ENCODE results near the gene MESD. TPM values are rescaled to one million over a fixed set of nuclear protein-coding genes. Genes with fewer than 3 reads are reported as not detected.

Gene MESD
- total RNA-seq, 2 experiments from 2014 or later = 28.0 to 28.4 TPM

- no peaks in the 10 kb centered on the region for H3K27me3 Mint-ChIP-seq
- DNase-seq (no peak), ATAC-seq (ENCODE audit: low read depth) (no peak)
- no peak overlapping the region for H3K4me3 Mint-ChIP-seq
- peaks cover 13% of the 10 kb centered on the region for H3K36me3 Mint-ChIP-seq
- no peaks in the 10 kb centered on the region for H3K9me3 Mint-ChIP-seq
- no peak overlapping the region for H3K27ac Mint-ChIP-seq
- POLR2A ChIA-PET = interaction anchor here (2.9 kb wide), 1 partner anchor 9 kb away, joined by 33 read pairs; the partner anchor contains the start of gene TLNRD1
- peaks cover 34% of the 10 kb centered on the region for H3K4me1 Mint-ChIP-seq
These were observed 2.4 kb upstream of the MESD start for GRCh38 chr15:80992006-80992405.

- Mint-ChIP-seq H3K9me3 (no peaks in the 10 kb centered on the region), H3K4me3 (peak overlapping the region; percentile 23), H3K36me3 (peaks cover 15% of the 10 kb centered on the region), H3K4me1 (peaks cover 39% of the 10 kb centered on the region), H3K27me3 (no peaks in the 10 kb centered on the region), H3K27ac (no peak overlapping the region)
- no peak for ATAC-seq (ENCODE audit: low read depth)
- no peak for DNase-seq
- POLR2A ChIA-PET = interaction anchor here (2.9 kb wide), 1 partner anchor 10 kb away, joined by 33 read pairs; the partner anchor contains the start of gene TLNRD1
These were observed 1.8 kb upstream of the MESD start for GRCh38 chr15:80991421-80991820.

GRCh38 chr15:80990955-80991354 is 1.3 kb upstream of the MESD start:
- no peak for DNase-seq
- Mint-ChIP-seq H3K4me3 (no peak overlapping the region), H3K9me3 (no peaks in the 10 kb centered on the region), H3K27me3 (no peaks in the 10 kb centered on the region), H3K36me3 (peaks cover 18% of the 10 kb centered on the region), H3K4me1 (peaks cover 40% of the 10 kb centered on the region), H3K27ac (no peak overlapping the region)
- no peak for ATAC-seq (ENCODE audit: low read depth)
- POLR2A ChIA-PET = interaction anchor here (2.9 kb wide), 1 partner anchor 10 kb away, joined by 33 read pairs; the partner anchor contains the start of gene TLNRD1

- H3K27me3 Mint-ChIP-seq = no peaks in the 10 kb centered on the region
- DNase-seq (no peak), ATAC-seq (ENCODE audit: low read depth) (no peak)
- peak overlapping the region; percentile 97 for H3K27ac Mint-ChIP-seq
- H3K36me3 Mint-ChIP-seq = peaks cover 21% of the 10 kb centered on the region
- H3K4me1 Mint-ChIP-seq = peaks cover 45% of the 10 kb centered on the region
- H3K4me3 Mint-ChIP-seq = peak overlapping the region; percentile 98
- H3K9me3 Mint-ChIP-seq = no peaks in the 10 kb centered on the region
- POLR2A ChIA-PET = interaction anchor here (1.9 kb wide), 1 partner anchor 13 kb away, joined by 7 read pairs; no protein-coding TSS in a partner anchor
These were observed 520 bp downstream of the MESD start for GRCh38 chr15:80989081-80989517.

GRCh38 chr15:80988148-80988796 is 1.3 kb downstream of the MESD start:
- Mint-ChIP-seq H3K27me3 (no peaks in the 10 kb centered on the region), H3K27ac (peak overlapping the region; percentile 97), H3K4me1 (peaks cover 47% of the 10 kb centered on the region), H3K36me3 (peaks cover 21% of the 10 kb centered on the region), H3K9me3 (no peaks in the 10 kb centered on the region), H3K4me3 (peak overlapping the region; percentile 98)
- POLR2A ChIA-PET = interaction anchor here (0.8 to 1.9 kb wide), 2 partner anchors 12 to 14 kb away, joined by 3 to 7 read pairs; partner anchors contain the start of gene TLNRD1
- no peak for DNase-seq
- no peak for ATAC-seq (ENCODE audit: low read depth)

- H3K27ac Mint-ChIP-seq = no peak overlapping the region
- no peak overlapping the region for H3K4me3 Mint-ChIP-seq
- peaks cover 29% of the 10 kb centered on the region for H3K36me3 Mint-ChIP-seq
- ATAC-seq (ENCODE audit: low read depth) = no peak
- no peaks in the 10 kb centered on the region for H3K27me3 Mint-ChIP-seq
- DNase-seq = no peak
- POLR2A ChIA-PET = interaction anchor here (0.6 kb wide), 1 partner anchor 14 kb away, joined by 3 read pairs; no protein-coding TSS in a partner anchor
- peaks cover 45% of the 10 kb centered on the region for H3K4me1 Mint-ChIP-seq
- no peaks in the 10 kb centered on the region for H3K9me3 Mint-ChIP-seq
These were observed 3.1 kb downstream of the MESD start for GRCh38 chr15:80986487-80986886.

GRCh38 chr15:80985981-80986380 is 3.6 kb downstream of the MESD start:
- Mint-ChIP-seq H3K9me3 (no peaks in the 10 kb centered on the region), H3K4me1 (peaks cover 41% of the 10 kb centered on the region), H3K27me3 (no peaks in the 10 kb centered on the region), H3K36me3 (peaks cover 29% of the 10 kb centered on the region), H3K4me3 (no peak overlapping the region), H3K27ac (no peak overlapping the region)
- ATAC-seq (ENCODE audit: low read depth) (no peak), DNase-seq (no peak)
- POLR2A ChIA-PET = interaction anchor here (0.6 kb wide), 1 partner anchor 14 kb away, joined by 3 read pairs; no protein-coding TSS in a partner anchor

GRCh38 chr15:80984856-80985255 is 4.8 kb downstream of the MESD start:
- H3K36me3 Mint-ChIP-seq = peaks cover 29% of the 10 kb centered on the region
- DNase-seq (no peak), ATAC-seq (ENCODE audit: low read depth) (no peak)
- no peaks in the 10 kb centered on the region for H3K27me3 Mint-ChIP-seq
- H3K27ac Mint-ChIP-seq = peak overlapping the region; percentile 73
- POLR2A ChIA-PET = no interaction called here
- peak overlapping the region; percentile 24 for H3K4me3 Mint-ChIP-seq
- H3K9me3 Mint-ChIP-seq = no peaks in the 10 kb centered on the region
- H3K4me1 Mint-ChIP-seq = peaks cover 41% of the 10 kb centered on the region

GRCh38 chr15:80982839-80983238 is 6.8 kb downstream of the MESD start:
- no peak overlapping the region for H3K27ac Mint-ChIP-seq
- no peak for ATAC-seq (ENCODE audit: low read depth)
- no peaks in the 10 kb centered on the region for H3K27me3 Mint-ChIP-seq
- H3K9me3 Mint-ChIP-seq = no peaks in the 10 kb centered on the region
- DNase-seq = no peak
- H3K36me3 Mint-ChIP-seq = peaks cover 22% of the 10 kb centered on the region
- no peak overlapping the region for H3K4me3 Mint-ChIP-seq
- peaks cover 41% of the 10 kb centered on the region for H3K4me1 Mint-ChIP-seq
- POLR2A ChIA-PET = interaction anchor here (0.6 to 1.2 kb wide), 2 partner anchors 51 to 572 kb away, joined by 3 read pairs; no protein-coding TSS in a partner anchor

GRCh38 chr15:80982205-80982604 is 7.4 kb downstream of the MESD start:
- no peak for ATAC-seq (ENCODE audit: low read depth)
- Mint-ChIP-seq H3K36me3 (peaks cover 22% of the 10 kb centered on the region), H3K27me3 (no peaks in the 10 kb centered on the region), H3K27ac (peak overlapping the region; percentile 28), H3K4me1 (peaks cover 43% of the 10 kb centered on the region), H3K9me3 (no peaks in the 10 kb centered on the region), H3K4me3 (no peak overlapping the region)
- POLR2A ChIA-PET = interaction anchor here (1.2 kb wide), 1 partner anchor 52 kb away, joined by 3 read pairs; no protein-coding TSS in a partner anchor
- no peak for DNase-seq

- no peaks in the 10 kb centered on the region for H3K9me3 Mint-ChIP-seq
- POLR2A ChIA-PET = interaction anchor here (1.0 kb wide), 1 partner anchor 21 kb away, joined by 3 read pairs; no protein-coding TSS in a partner anchor
- peaks cover 19% of the 10 kb centered on the region for H3K36me3 Mint-ChIP-seq
- H3K27me3 Mint-ChIP-seq = no peaks in the 10 kb centered on the region
- ATAC-seq (ENCODE audit: low read depth) (no peak), DNase-seq (no peak)
- no peak overlapping the region for H3K27ac Mint-ChIP-seq
- no peak overlapping the region for H3K4me3 Mint-ChIP-seq
- peaks cover 42% of the 10 kb centered on the region for H3K4me1 Mint-ChIP-seq
These were observed 9.9 kb downstream of the MESD start for GRCh38 chr15:80979538-80980200.

GRCh38 chr15:80978685-80979329 is 10.8 kb downstream of the MESD start:
- H3K9me3 Mint-ChIP-seq = no peaks in the 10 kb centered on the region
- POLR2A ChIA-PET = no interaction called here
- peaks cover 19% of the 10 kb centered on the region for H3K36me3 Mint-ChIP-seq
- no peak for ATAC-seq (ENCODE audit: low read depth)
- H3K27ac Mint-ChIP-seq = no peak overlapping the region
- no peak overlapping the region for H3K4me3 Mint-ChIP-seq
- peaks cover 40% of the 10 kb centered on the region for H3K4me1 Mint-ChIP-seq
- H3K27me3 Mint-ChIP-seq = no peaks in the 10 kb centered on the region
- no peak for DNase-seq

GRCh38 chr15:80977627-80978036 is 12.0 kb downstream of the MESD start:
- no peak overlapping the region for H3K27ac Mint-ChIP-seq
- H3K9me3 Mint-ChIP-seq = no peaks in the 10 kb centered on the region
- H3K27me3 Mint-ChIP-seq = no peaks in the 10 kb centered on the region
- ATAC-seq (ENCODE audit: low read depth) = no peak
- DNase-seq = peak; percentile 47
- H3K36me3 Mint-ChIP-seq = peaks cover 19% of the 10 kb centered on the region
- no peak overlapping the region for H3K4me3 Mint-ChIP-seq
- POLR2A ChIA-PET = interaction anchor here (0.6 to 1.9 kb wide), 2 partner anchors 24 to 115 kb away, joined by 3 to 5 read pairs; no protein-coding TSS in a partner anchor
- H3K4me1 Mint-ChIP-seq = peaks cover 38% of the 10 kb centered on the region

All from activated naive CD8-positive, alpha-beta T cell treated with anti-CD3 and anti-CD28 coated beads, Interleukin-2, amount 10 ng/mL, durations not matched to agents 7 days and 5 days (primary cell).